PC-3 (cell line): ENCODE results near the gene SMOC2. TPM values are rescaled to one million over a fixed set of nuclear protein-coding genes. Genes with fewer than 3 reads are reported as not detected.

Experiments
- ATAC-seq: fragments of 200-7000 bp; cut with Tn5 transposase; 2 replicates; pipeline ENCODE4 v1.9.1; 2020; ENCODE audit warnings: mild to moderate bottlenecking, moderate library complexity
- BruUV-seq: library from RNA; stranded (reverse); fragments of 400-500 nt; replicated peaks from 2 replicates; lab custom pipeline; 2021; lab: Mats Ljungman, UMichigan
- CTCF ChIA-PET: fragments of 300-600 bp; sonication (Branson Sonifier 250); formaldehyde crosslinking; loops from one replicate; lab custom pipeline; 2022; ENCODE audit warnings: antibody characterized with exemption; lab: Charles Lee
- POLR2A ChIA-PET: fragments of 300-600 bp; sonication (Branson Sonifier 250); formaldehyde crosslinking; loops from one replicate; lab custom pipeline; 2022; ENCODE audit warnings: antibody characterized with exemption; ENCODE audit not compliant: unreplicated experiment; lab: Charles Lee
- DNase-seq: peaks from one replicate; pipeline ENCODE4 v3.0.0-alpha.2; 2015
- H2AFZ ChIP-seq: fragments of 300-600 bp; sonication (generic); 2 replicates; pipeline ENCODE4 v1.6.0; 2016; ENCODE audit warnings: antibody characterized with exemption, low read length
- H3F3A ChIP-seq: fragments of 300-600 bp; sonication (generic); one replicate; pipeline ENCODE4 v1.6.0; 2017; ENCODE audit warnings: antibody characterized with exemption, low read length, control low read depth, mild to moderate bottlenecking; ENCODE audit not compliant: unreplicated experiment
- H3K27ac ChIP-seq: fragments of 300-600 bp; sonication (generic); 2 replicates; pipeline ENCODE4 v1.5.1; 2016; ENCODE audit warnings: mild to moderate bottlenecking, low read length
- H3K27me3 ChIP-seq: fragments of 300-600 bp; sonication (generic); 2 replicates; pipeline ENCODE4 v1.6.1; 2016; ENCODE audit warnings: low read length, mixed read lengths
- H3K36me3 ChIP-seq: fragments of 300-600 bp; sonication (generic); 2 replicates; pipeline ENCODE4 v1.6.1; 2016; ENCODE audit warnings: low read depth, mixed run types, low read length, mixed read lengths
- H3K4me1 ChIP-seq: fragments of 300-600 bp; sonication (generic); 2 replicates; pipeline ENCODE4 v1.5.1; 2016; ENCODE audit warnings: low read length; ENCODE audit not compliant: insufficient read depth
- H3K4me2 ChIP-seq: fragments of 300-600 bp; sonication (generic); 2 replicates; pipeline ENCODE4 v1.6.0; 2016; ENCODE audit warnings: low read length
- H3K4me3 ChIP-seq: fragments of 300-600 bp; sonication (generic); 2 replicates; pipeline ENCODE4 v1.5.1; 2016; ENCODE audit warnings: mild to moderate bottlenecking, low read length, mixed read lengths
- H3K79me2 ChIP-seq: fragments of 300-600 bp; sonication (generic); 2 replicates; pipeline ENCODE4 v1.6.1; 2017; ENCODE audit warnings: low read length, mixed read lengths
- H3K9ac ChIP-seq: fragments of 300-600 bp; sonication (generic); 2 replicates; pipeline ENCODE4 v1.6.0; 2016; ENCODE audit warnings: mild to moderate bottlenecking, low read length
- H3K9me2 ChIP-seq: fragments of 300-600 bp; sonication (generic); replicated peaks from 2 replicates; pipeline ENCODE4 v1.6.1; 2016; ENCODE audit warnings: mixed run types, low read length, mixed read lengths
- H3K9me3 ChIP-seq: fragments of 300-600 bp; sonication (generic); 2 replicates; pipeline ENCODE4 v1.6.1; 2016; ENCODE audit warnings: low read length, mixed read lengths
- H4K20me1 ChIP-seq: fragments of 300-600 bp; sonication (generic); 2 replicates; pipeline ENCODE4 v1.6.1; 2016; ENCODE audit warnings: low read length, mixed read lengths
- CTCF ChIP-seq: fragments of 300-600 bp; sonication (generic); conservative IDR thresholded peaks from 2 replicates; pipeline ENCODE4 v1.5.1; 2017; ENCODE audit warnings: antibody characterized with exemption, low read depth, mild to moderate bottlenecking, low read length
- EZH2 ChIP-seq: fragments of 300-600 bp; sonication (generic); IDR thresholded peaks from one replicate; pipeline ENCODE4 v1.6.1; 2017; ENCODE audit warnings: antibody characterized with exemption, mild to moderate bottlenecking, low read length; ENCODE audit not compliant: unreplicated experiment
- EZH2phosphoT487 ChIP-seq: fragments of 300-600 bp; sonication (generic); IDR thresholded peaks from 2 replicates; pipeline ENCODE4 v1.6.1; 2018; ENCODE audit warnings: mild to moderate bottlenecking, antibody characterized with exemption, low read length, borderline replicate concordance
- intact Hi-C: fragments of 100-400 bp; cut with micrococcal nuclease; formaldehyde crosslinking; loops from 2 replicates; pipeline ENCODE4 v1.9.0; 2023
- total RNA-seq: library from RNA; depleted of rRNA; stranded (reverse); fragments of >200 nt; gene quantifications from 2 replicates; pipeline ENCODE4 v1.2.3, GENCODE V29; 2014

Gene SMOC2
- total RNA-seq, 1 experiment from 2014 or later, result not detected

DNA sequence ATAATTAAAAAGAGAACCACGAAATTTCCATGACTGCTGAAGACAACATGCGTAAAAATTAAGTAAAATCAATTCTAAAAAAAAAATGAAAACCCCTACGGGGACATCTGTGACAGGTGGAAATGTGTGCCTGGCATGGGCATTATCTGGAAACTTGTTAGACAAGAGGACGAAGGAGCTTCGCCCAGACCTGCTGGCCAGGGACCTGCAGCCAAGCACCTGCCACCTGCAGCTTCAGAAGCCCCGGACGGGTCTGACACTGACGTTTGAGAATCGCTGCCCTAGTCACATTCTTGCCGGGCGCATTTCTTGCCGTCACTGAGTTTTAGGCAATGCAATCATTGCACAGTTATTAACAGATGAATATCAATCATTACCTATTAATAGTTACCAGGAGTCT is 140.3 kb downstream of the SMOC2 start:
- no peaks in the 10 kb centered on the region for H3K36me3 ChIP-seq
- H3K4me1 ChIP-seq, result no peaks in the 10 kb centered on the region
- H4K20me1 ChIP-seq, result no peaks in the 10 kb centered on the region
- DNase-seq (no peak), ATAC-seq (no peak)
- no peaks in the 10 kb centered on the region for H3F3A ChIP-seq
- no peak overlapping the region for H2AFZ ChIP-seq
- no TSS peak for BruUV-seq
- H3K9me3 ChIP-seq, result no peaks in the 10 kb centered on the region
- no peak overlapping the region for H3K9ac ChIP-seq
- no peak overlapping the region for H3K4me2 ChIP-seq
- H3K9me2 ChIP-seq, result no peaks in the 10 kb centered on the region
- no peak overlapping the region for H3K27ac ChIP-seq
- ChIA-PET CTCF (no interaction called here), POLR2A (no interaction called here)
- H3K27me3 ChIP-seq, result peaks cover 32% of the 10 kb centered on the region
- TF ChIP-seq EZH2 (no peak), CTCF (no peak), EZH2phosphoT487 (no peak)
- intact Hi-C loops, result no loop called here
- no peak overlapping the region for H3K4me3 ChIP-seq
- no peaks in the 10 kb centered on the region for H3K79me2 ChIP-seq

- CTCF ChIA-PET, result no interaction called here
Observed at GRCh38 chr6:168581706-168582105, 140.7 kb downstream of the SMOC2 start.

More at GRCh38 chr6:168581706-168582105, 140.7 kb downstream of the SMOC2 start:
- Histone ChIP-seq H3K4me3 (no peak overlapping the region), H3K36me3 (no peaks in the 10 kb centered on the region), H3K4me2 (no peak overlapping the region), H3K9ac (no peak overlapping the region), H3K9me2 (no peaks in the 10 kb centered on the region), H3K27ac (no peak overlapping the region), H2AFZ (no peak overlapping the region), H3K9me3 (no peaks in the 10 kb centered on the region), H3K4me1 (no peaks in the 10 kb centered on the region), H4K20me1 (no peaks in the 10 kb centered on the region), H3K27me3 (peaks cover 32% of the 10 kb centered on the region), H3F3A (no peaks in the 10 kb centered on the region), H3K79me2 (no peaks in the 10 kb centered on the region)
- BruUV-seq, result no TSS peak
- TF ChIP-seq CTCF (no peak), EZH2phosphoT487 (no peak), EZH2 (no peak)
- DNase-seq (no peak), ATAC-seq (no peak)
- intact Hi-C loops, result no loop called here
- POLR2A ChIA-PET, result no interaction called here
